Measurements from ENCODE around the gene IL27RA. TPM values are rescaled to one million over a fixed set of nuclear protein-coding genes. Genes with fewer than 3 reads are reported as not detected.

Gene IL27RA
- total RNA-seq, 1 experiment from 2014 or later = 13.6 TPM

- Mint-ChIP-seq H3K27me3 (ENCODE audit: low read depth) (peaks cover 46% of the 10 kb centered on the region), H3K9me3 (no peaks in the 10 kb centered on the region), H3K4me1 (peaks cover 13 to 19% of the 10 kb centered on the region in 2 experiments), H3K27ac (no peak overlapping the region), H3K4me3 (no peak overlapping the region), H3K36me3 (ENCODE audit: insufficient read depth in 1 of 3, low read depth in 3 of 3) (no peaks in the 10 kb centered on the region)
- DNase-seq = no peak
- Histone ChIP-seq H3K4me2 (ENCODE audit: insufficient read depth, insufficient read length, low read length) (no peak overlapping the region), H3K23me2 (ENCODE audit: insufficient read length, low read depth, low read length, poor library complexity, severe bottlenecking) (peaks cover 23% of the 10 kb centered on the region), H2BK20ac (ENCODE audit: low read depth, low read length, poor library complexity, severe bottlenecking) (no peak overlapping the region), H2AK5ac (ENCODE audit: insufficient read length, low read length) (no peak overlapping the region), H3K4ac (ENCODE audit: low read depth, low read length) (no peak overlapping the region), H3K27me3 (ENCODE audit: insufficient read depth, low read length) (peaks cover 7% of the 10 kb centered on the region; the same call in 1 of the 2 replicates), H3K56ac (ENCODE audit: insufficient read length, low read depth, low read length) (no peak overlapping the region), H3K23ac (ENCODE audit: insufficient read length, low read depth, low read length) (no peak overlapping the region), H4K8ac (replicated peaks; ENCODE audit: insufficient read length, low read depth, low read length) (no peak overlapping the region), H4K5ac (ENCODE audit: insufficient read length, low read depth, low read length) (no peak overlapping the region), H3K18ac (ENCODE audit: insufficient read length, low read depth, low read length) (no peak overlapping the region), H2BK12ac (ENCODE audit: insufficient read length, low read depth, low read length) (no peak overlapping the region), H3K4me1 (ENCODE audit: insufficient read depth, low read length) (no peaks in the 10 kb centered on the region; the same call in 1 of the 2 replicates), H2BK15ac (ENCODE audit: low read depth, low read length) (no peak overlapping the region), H4K91ac (ENCODE audit: insufficient read length, low read depth, low read length) (no peak overlapping the region), H3K9me3 (ENCODE audit: control insufficient read depth, low read depth, low read length) (no peaks in the 10 kb centered on the region), H3K79me2 (ENCODE audit: insufficient read depth, low read length) (no peaks in the 10 kb centered on the region), H3K14ac (ENCODE audit: insufficient read depth, low read length) (no peak overlapping the region), H3T11ph (ENCODE audit: low read length) (no peak overlapping the region), H3K79me1 (ENCODE audit: insufficient read depth, low read depth, low read length, poor library complexity, severe bottlenecking) (no peaks in the 10 kb centered on the region), H2BK120ac (ENCODE audit: low read depth, low read length, poor library complexity, severe bottlenecking) (no peak overlapping the region), H2BK5ac (ENCODE audit: insufficient read length, low read length) (no peak overlapping the region), H4K20me1 (ENCODE audit: control insufficient read depth, insufficient read depth, insufficient read length) (no peaks in the 10 kb centered on the region), H3K27ac (ENCODE audit: insufficient read length, low read depth, low read length) (no peak overlapping the region), H3K9ac (ENCODE audit: extremely low read depth, insufficient read length, low read length) (no peak overlapping the region), H2AFZ (ENCODE audit: low read length) (no peak overlapping the region)
- WGBS (ENCODE audit: extremely low coverage, insufficient read length, low lambda C conversion rate) = no CpG with 5 or more reads among the region's 2 CpGs
- no peak for TF ChIP-seq CTCF (conservative IDR thresholded peaks at IDR 0.05)
Observed at GRCh38 chr19:14078411-14078810, 46.8 kb downstream of the IL27RA start.
